Activated naive CD4-positive, alpha-beta T cell (primary cell): ENCODE results near the gene TRIM24.
"Not testable (repeated sequence)": the region's sequence is repeated elsewhere in the genome, so short reads cannot be mapped to it uniquely, and the experiment has no call there.

Source experiments
- DNase-seq, 4 experiments: peaks; one replicate each; lab custom pipeline; 2025; lab: John Stamatoyannopoulos, UW

The TRIM24 gene

GRCh38 chr7:138460176-138460648, at the start of gene TRIM24:
TSS of gene TRIM24 (plus strand) at chr7:138460259. CDS start at chr7:138460549, 290 bp downstream.
- DNase-seq, result peak in 2 of 4 experiments; percentile 99 to 100

DNA sequence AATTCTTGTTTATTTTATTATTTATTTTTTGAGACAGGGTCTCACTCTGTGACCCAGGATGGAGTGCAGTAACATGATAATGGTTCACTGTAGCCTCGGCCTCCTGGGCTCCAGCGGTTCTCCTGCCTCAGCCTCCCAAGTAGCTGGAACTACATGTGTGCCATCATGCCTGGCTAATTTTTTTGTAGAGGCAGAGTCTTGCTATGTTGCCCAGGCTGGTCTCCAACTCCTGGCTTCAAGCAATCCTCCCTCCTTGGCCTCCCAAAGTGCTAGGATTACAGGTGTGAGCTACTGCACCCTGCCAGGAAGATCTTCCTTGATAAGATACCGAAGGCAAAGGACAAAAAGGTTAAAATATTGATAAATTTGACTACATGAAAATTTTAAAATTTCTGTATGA, 48.0 kb upstream of the TRIM24 start:
- not testable (repeated sequence) for DNase-seq

DNA sequence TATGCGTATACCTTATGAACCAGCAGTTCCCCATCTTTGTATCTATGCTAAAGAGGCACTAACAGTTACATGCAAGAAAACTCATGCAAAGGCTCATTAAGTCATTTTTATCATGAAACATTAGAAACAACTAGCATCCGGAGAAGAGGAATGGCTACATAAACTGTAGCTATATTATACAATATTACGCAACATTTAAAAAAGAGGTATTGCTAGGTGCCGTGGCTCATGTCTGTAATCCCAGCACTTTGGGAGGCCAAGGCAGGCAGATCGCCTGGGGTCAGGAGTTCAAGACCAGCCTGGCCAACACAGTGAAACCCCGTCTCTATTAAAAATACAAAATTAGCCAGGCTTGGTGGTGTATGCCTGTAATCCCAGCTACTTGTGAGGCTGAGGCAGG, 47.1 kb upstream of the TRIM24 start:
- not testable (repeated sequence) for DNase-seq

GRCh38 chr7:138417078-138417700, 42.9 kb upstream of the TRIM24 start:
- DNase-seq, result no peak

- no peak for DNase-seq
Observed at GRCh38 chr7:138417764-138418163, 42.3 kb upstream of the TRIM24 start.

GRCh38 chr7:138418403-138418802, 41.7 kb upstream of the TRIM24 start:
- DNase-seq, result not testable (repeated sequence)

DNA sequence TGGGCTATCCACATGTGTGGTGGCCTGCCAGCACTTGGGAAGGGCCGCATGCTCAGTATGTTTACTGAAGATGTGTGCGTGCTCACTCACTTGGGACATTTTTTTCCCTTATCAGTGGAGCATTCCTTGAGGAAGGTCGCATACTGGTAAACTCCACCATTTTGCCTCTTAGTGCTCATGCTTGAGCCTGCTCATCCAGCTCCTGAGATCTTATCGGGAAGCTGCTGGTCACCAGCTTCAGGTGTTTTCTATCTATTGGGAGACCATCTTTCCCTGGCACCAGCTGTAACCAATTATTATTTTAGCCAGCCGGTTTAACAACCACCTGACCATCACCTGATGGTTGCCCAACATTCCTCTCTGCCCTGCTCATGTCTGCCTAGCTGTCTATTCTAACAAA, 35.0 kb upstream of the TRIM24 start:
- no peak for DNase-seq

DNA sequence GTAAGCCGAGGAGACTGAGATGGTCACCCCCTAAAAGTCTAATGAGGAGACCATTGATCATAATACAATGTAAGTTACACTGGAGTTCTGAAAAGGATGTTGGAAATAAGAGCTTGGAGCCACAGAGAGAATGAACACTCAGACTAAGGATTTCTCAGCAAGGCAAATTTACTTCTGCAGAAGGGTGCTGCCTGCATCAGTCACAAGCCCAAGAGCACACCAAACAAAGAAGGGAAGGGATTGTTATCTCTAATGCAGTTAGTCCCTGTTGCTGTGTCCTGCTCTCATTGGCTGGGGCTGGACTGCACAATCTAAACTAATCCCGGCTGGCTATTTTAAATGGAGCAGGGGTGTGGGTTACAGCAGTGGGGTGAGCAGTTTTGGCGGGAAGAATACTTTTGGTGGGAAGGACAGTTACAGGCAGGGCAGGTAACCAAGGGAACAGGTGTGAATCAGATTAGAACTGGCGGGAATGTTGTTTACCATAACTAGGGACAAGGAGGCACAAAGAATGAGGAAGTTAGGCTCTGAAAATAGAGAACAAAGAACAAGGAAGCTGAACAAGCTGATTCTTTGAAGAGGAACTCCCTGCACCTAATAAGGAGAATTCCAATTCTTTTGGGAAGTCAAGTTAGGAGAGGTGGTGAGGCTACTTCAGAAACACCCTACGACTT, 30.3 kb upstream of the TRIM24 start:
- DNase-seq, result no peak

- no peak for DNase-seq
Observed at GRCh38 chr7:138431517-138431916, 28.5 kb upstream of the TRIM24 start.

DNA sequence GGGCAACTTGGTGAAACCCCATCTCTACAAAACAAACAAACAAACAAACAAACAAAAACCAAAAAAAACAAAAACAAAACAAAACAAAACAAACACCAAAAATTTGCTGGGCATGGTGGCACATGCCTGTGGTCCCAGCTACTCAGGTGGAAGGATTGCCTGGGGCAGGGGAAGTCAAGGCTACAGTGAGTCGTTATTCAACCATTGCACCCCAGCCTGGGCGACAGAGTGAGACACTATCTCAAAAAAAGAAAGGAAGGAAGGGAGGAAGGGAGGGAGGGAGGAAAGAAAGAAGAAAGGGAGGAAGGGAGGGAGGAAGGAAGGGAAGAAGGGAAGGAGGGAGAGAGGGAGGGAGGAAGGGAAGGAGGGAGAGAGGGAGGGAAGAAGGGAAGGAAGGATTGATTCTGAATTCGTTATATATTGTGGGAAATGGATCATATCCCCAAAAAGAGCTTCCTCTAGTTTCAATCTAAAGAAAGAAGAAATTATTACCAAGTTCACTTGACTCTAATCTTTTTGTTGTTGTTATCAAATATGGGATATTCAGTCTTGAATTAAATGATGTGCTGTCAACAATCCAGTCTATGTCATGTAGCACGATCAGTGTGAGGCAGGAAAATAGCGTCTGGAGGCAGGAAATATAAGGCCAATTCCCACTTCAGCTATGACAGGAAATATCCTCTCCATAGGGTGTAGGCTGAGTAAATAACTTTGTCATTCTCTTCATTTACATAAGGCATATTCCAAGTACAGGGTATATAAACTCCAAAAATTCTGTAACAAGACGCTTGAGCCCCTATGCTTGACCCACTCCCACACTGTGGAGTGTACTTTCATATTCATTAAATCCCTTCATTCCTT, 26.2 kb upstream of the TRIM24 start:
- DNase-seq, result no peak

DNA sequence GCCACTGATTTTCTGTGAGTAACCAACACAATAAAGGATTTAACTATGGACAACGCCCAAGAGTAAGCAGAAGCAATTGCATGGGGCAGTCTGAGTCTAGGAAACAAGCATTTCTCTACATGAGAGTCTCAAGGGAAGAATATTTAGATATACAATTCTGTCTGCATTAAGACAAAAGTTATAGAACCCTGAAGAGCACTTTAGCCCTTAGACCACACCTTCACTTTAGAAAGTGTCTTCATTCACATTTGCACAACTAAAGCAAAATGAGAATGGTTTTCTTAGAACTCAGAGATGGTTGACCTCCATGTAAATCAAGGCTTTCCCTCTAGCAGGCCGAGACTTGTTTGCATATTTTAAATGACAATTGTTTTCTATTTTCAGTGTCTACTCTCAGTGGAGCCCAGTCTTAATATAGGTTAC, 25.5 kb upstream of the TRIM24 start:
- DNase-seq, result no peak

- no peak for DNase-seq
Observed at GRCh38 chr7:138435231-138435919, 24.7 kb upstream of the TRIM24 start.

DNA sequence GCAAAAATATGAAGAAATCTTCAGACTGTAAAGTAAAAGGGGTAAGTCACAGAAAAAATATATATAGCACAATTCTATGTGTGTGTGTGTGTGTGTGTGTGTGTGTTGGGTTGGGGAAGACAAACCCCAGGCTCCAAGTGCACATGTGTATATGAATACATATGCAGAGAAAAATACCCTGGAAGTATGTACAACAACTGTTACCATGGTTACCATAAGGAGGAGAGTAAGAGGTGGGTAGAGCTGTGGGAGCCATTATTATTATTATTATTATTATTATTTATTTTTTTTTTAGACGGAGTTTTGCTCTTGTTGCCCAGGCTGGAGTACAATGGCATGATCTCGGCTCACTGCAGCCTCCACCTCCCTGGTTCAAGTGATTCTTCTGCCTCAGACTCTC, 23.7 kb upstream of the TRIM24 start:
- DNase-seq, result no peak

DNA sequence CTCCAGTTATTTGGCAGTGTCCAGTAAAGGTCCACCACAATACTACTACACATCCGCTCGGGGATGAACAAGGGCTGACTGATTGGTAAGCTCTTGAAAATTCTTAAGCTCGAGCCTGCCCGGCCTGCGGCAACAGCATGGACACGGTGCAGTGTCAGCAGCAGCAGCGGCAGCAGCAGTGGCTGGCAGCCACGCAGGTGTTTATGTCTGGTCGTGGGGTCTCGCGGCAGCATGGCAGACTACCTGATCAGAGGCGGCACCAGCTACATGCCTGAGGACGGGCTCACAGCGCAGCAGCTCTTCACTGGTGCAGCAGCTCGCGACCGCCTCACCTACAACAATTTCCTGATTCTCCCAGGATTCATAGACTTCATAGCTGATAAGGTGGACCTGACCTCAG, 19.6 kb upstream of the TRIM24 start:
- DNase-seq, result no peak

- no peak for DNase-seq
Observed at GRCh38 chr7:138442822-138443221, 17.2 kb upstream of the TRIM24 start.

DNA sequence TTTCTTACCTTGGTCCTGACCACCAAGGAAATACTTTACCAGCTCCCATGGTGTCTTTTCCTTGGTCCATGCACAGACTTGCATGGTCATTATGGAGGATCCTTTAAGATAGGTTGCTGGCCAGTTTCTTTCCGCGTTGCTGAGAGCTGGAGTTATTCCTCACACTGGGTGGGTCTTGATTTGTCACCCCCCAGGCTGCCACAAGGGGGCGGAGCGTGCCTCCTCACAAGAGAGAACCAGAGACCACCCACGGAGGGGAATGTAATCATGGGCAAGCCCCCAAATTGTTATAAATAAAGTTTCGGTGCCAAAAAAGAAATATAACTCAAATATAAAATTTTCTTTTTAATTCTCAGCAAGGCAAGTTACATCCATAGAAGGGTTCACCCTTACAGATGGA, 10.5 kb upstream of the TRIM24 start:
- DNase-seq, result peak in 1 of 4 experiments; percentile 32

GRCh38 chr7:138455609-138456008, 4.5 kb upstream of the TRIM24 start:
- DNase-seq, result no peak

DNA sequence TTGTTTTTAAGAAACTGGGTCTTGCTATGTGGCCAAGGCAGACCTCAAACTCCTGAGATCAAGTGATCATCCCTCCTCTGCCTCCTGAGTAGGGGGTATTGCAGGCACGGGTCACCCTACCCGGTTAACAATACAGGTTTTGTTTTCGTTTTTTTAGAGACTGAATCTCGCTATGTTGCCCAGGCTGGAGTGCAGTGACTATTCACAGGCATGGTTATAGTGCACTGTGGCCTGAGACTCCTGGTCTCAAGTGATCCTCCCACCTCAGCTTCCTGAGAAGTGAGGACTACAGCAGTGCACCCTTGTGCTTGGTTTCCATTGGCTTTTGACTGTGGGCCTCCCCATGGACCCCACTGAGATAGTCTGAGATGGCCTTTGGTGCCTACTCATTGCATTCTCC, 3.8 kb upstream of the TRIM24 start:
- no peak for DNase-seq

DNA sequence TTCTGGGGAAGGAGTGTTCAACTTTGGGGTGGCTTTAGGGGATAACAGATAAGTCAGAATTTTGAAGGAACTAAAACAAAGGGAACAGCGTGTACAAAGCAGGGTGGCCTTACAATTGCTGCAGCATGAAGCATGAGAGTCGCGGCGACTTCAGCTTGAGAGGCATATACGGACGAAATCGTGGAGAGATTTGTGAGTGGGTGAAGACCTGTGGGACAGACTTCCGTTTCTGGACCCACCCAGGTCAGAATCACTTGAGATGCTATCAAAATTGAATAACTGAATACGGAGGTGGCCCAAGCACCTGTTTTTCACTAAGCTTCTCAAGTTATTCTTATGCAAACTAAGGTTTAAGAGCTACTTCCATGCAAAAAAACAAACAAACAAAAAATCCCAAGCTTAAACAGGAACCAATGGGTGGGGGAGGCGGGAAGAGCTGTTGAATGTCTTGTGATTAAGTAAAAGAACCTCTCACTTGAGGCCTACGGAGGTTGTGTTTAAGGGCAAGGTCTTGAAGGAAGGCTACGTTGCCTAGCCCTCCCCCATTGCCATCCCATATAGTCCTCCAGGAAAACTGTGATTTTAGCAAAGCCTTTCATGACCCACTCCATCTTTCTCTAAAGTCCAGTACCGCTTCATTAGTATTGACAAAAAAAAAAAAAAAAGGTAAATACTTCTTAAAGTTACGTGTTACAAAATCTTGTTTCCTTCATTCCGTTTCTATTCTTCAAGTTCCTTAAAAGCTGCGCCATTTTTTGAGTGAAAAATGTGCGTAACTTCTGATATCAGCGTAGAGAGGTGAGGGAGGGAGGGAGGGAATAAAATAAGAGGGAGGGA, 1.3 kb upstream of the TRIM24 start:
- no peak for DNase-seq

DNA sequence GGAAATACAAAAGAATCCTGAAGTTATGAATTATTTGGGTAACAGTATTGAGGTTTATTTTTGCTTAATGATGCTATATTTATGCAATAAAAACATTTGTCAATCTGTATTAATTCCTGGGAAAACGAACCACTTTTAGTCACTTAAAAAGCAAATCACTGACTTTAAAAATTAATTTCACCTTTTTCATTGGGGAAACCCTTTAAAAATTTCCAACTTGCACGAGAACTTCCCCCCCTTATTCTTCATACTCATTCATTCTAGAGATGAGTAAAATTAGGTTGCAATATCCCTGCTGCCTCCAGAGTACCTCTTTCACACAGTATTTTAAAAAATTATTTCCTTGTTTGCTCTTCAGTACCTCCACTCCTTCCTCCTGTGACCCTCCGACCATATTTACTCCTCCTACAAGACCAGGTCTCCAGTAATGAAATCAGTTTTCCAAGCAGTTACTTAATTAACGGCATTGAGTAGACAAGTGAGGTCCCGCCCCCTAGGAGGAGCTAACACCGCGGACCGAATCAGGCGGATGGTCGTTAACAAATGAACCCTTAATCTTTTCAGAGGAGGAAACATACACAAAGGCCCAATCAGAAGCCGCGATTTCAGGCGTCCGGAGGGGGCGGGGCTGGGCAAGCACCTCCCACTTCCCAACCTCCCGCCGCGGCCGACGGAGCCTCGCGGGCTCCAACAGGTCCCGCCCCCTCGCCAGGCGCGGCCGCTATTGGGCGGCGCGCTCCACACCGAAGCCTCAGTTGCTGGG, 465 bp upstream of the TRIM24 start:
- DNase-seq, result peak; percentile 97 to 100 (median 99)
